ENCODE measurements around the gene SIN3A.
A peak's percentile ranks its signal among the peaks of the same experiment; 100 is the strongest.

DNA sequence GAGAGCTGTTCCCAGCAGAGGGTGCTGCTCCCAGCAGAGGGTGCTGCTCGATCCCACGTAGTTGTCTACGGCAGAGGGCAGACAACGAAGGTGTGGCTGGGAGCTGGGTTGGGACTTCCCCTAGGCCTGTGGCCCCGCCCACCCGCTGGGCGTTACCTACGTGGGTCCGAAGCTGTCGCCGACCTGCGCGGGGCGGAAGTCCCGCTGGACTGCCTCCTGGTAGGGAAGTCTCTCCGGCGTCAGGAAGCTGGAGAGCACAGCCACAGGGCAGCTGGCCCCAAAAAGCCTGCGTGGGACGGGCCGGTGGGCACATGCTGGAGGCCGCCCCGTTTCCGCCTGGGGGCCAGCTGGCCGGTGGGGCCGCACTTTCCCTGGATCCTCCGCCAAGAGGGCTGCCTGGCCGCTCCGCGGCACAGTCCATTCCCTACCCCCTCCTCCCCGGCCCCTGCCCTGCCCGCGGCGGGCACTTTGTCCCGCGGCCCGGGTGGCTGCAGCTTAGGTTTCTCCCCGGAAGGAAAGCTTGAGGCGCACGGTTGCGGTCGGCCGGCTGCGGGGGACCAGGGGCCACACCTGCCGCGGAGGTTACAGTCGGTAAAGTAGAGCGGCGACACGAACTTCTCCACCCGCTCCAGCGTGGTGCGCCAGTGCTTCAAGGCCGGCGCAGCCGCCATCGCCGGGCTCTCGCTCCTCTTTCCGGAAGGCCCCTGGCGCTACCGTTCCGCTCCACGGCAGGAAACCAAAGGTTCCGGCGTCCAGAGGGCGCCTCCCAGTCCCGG is 83.4 kb downstream of the SIN3A start, which contains the start of gene MAN2C1:
- TF ChIP-seq, protein P1, sequence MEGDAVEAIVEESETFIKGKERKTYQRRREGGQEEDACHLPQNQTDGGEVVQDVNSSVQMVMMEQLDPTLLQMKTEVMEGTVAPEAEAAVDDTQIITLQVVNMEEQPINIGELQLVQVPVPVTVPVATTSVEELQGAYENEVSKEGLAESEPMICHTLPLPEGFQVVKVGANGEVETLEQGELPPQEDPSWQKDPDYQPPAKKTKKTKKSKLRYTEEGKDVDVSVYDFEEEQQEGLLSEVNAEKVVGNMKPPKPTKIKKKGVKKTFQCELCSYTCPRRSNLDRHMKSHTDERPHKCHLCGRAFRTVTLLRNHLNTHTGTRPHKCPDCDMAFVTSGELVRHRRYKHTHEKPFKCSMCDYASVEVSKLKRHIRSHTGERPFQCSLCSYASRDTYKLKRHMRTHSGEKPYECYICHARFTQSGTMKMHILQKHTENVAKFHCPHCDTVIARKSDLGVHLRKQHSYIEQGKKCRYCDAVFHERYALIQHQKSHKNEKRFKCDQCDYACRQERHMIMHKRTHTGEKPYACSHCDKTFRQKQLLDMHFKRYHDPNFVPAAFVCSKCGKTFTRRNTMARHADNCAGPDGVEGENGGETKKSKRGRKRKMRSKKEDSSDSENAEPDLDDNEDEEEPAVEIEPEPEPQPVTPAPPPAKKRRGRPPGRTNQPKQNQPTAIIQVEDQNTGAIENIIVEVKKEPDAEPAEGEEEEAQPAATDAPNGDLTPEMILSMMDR (IDR thresholded peaks at IDR 0.05; ENCODE audit: insufficient read depth, low read length, poor library complexity, severe bottlenecking) = peak; percentile 81
- no peak for TF ChIP-seq EZH2phosphoT487 (conservative IDR thresholded peaks at IDR 0.05; ENCODE audit: low read length)
